HCT116 (cell line): ENCODE results near the gene TRIM75.

Experiments
- CEBPB ChIP-seq: IDR thresholded peaks from 2 replicates; pipeline ENCODE4 v1.6.1; 2012; ENCODE audit warnings: low read depth
- CTCF ChIP-seq, 3 experiments: fragments of 200-600 bp in 1 of 3; sonication (generic) in 1 of 3; IDR thresholded peaks in 2 of 3; conservative IDR thresholded peaks in 1 of 3; 2 replicates each; pipeline ENCODE4 v1.5.1; 2012 to 2017; ENCODE audit warnings: low read depth in 2 of 3, low read length in 2 of 3, antibody characterized with exemption in 1 of 3, borderline replicate concordance in 1 of 3, control low read depth in 1 of 3, mild to moderate bottlenecking in 1 of 3, mixed read lengths in 1 of 3, mixed run types in 1 of 3, moderate library complexity in 1 of 3; ENCODE audit not compliant: insufficient read depth in 1 of 3
- ELF1 ChIP-seq: IDR thresholded peaks from 2 replicates; pipeline ENCODE4 v1.6.1; 2012; ENCODE audit warnings: low read depth, borderline replicate concordance
- EZH2 ChIP-seq: fragments of 200-600 bp; sonication (generic); IDR thresholded peaks from 2 replicates; pipeline ENCODE4 v1.6.1; 2017; ENCODE audit warnings: antibody characterized with exemption, mixed run types
- POLR2A ChIP-seq: IDR thresholded peaks from 2 replicates; pipeline ENCODE4 v1.7.0; 2011; ENCODE audit warnings: borderline replicate concordance; ENCODE audit not compliant: insufficient read depth, insufficient read length; ENCODE audit errors: extremely low read depth
- RAD21 ChIP-seq: IDR thresholded peaks from 2 replicates; pipeline ENCODE4 v1.6.1; 2012; ENCODE audit warnings: low read depth, mild to moderate bottlenecking
- SIN3A ChIP-seq: IDR thresholded peaks from 2 replicates; pipeline ENCODE4 v1.6.1; 2012; ENCODE audit warnings: low read depth
- TCF7L2 ChIP-seq: IDR thresholded peaks from 2 replicates; pipeline ENCODE4 v1.7.0; 2011; ENCODE audit warnings: borderline replicate concordance, inconsistent platforms; ENCODE audit not compliant: insufficient read depth, insufficient read length; ENCODE audit errors: extremely low read depth
- ZNF274 ChIP-seq: fragments of 200-500 bp; sonication (Bioruptor generic); IDR thresholded peaks from 2 replicates; pipeline ENCODE4 v1.6.1; 2014; ENCODE audit warnings: mild to moderate bottlenecking, low read depth, low read length, inconsistent platforms

- TF ChIP-seq RAD21 (no peak), CTCF (IDR thresholded peaks at IDR 0.05 in 2 of 3, conservative IDR thresholded peaks at IDR 0.05 in 1 of 3; ENCODE audit: borderline replicate concordance in 1 of 3, insufficient read depth in 1 of 3, low read depth in 2 of 3, low read length in 2 of 3) (no peak), SIN3A (no peak), EZH2 (no peak), ZNF274 (no peak), TCF7L2 (no peak), CEBPB (no peak), ELF1 (no peak), POLR2A (no peak)
Observed at GRCh38 chr4:165070560-165070959, 16.9 kb downstream of the TRIM75 start.
